ENCODE measurements around the gene CTAGE9.
"Not testable (repeated sequence)": the region's sequence is repeated elsewhere in the genome, so short reads cannot be mapped to it uniquely, and the experiment has no call there.

CTAGE9 gene, protein sequence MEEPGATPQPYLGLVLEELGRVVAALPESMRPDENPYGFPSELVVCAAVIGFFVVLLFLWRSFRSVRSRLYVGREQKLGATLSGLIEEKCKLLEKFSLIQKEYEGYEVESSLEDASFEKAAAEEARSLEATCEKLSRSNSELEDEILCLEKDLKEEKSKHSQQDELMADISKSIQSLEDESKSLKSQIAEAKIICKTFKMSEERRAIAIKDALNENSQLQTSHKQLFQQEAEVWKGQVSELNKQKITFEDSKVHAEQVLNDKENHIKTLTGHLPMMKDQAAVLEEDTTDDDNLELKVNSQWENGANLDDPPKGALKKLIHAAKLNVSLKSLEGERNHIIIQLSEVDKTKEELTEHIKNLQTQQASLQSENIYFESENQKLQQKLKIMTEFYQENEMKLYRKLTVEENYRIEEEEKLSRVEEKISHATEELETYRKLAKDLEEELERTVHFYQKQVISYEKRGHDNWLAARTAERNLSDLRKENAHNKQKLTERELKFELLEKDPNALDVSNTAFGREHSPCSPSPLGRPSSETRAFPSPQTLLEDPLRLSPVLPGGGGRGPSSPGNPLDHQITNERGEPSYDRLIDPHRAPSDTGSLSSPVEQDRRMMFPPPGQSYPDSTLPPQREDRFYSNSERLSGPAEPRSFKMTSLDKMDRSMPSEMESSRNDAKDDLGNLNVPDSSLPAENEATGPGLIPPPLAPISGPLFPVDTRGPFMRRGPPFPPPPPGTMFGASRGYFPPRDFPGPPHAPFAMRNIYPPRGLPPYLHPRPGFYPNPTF

DNA sequence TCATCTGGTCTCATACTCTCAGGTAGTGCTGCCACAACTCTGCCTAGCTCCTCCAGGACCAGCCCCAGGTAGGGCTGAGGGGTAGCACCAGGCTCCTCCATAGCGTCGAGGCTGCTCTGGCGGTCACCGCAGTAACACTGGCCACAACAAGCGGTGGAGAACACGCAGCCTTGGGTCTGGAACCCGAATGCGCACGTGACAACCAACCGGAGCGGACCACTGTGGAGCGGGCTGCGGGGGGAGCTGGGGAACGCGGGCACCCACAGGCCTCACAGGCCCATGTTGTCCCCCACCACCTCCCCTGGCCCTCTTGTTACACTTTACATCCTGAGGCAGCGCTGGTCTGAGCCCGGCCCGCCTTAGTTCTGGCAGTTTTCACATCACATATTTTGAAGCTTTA, at the start of gene CTAGE9:
Gene CTAGE9 (minus strand): TSS at position 101 of the 400 bp plus-strand sequence. CDS start 0 bp downstream, at position 101.
- not testable (repeated sequence) for DNase-seq (ENCODE audit: insufficient read length, low spot score); FAIRE-seq

DNA sequence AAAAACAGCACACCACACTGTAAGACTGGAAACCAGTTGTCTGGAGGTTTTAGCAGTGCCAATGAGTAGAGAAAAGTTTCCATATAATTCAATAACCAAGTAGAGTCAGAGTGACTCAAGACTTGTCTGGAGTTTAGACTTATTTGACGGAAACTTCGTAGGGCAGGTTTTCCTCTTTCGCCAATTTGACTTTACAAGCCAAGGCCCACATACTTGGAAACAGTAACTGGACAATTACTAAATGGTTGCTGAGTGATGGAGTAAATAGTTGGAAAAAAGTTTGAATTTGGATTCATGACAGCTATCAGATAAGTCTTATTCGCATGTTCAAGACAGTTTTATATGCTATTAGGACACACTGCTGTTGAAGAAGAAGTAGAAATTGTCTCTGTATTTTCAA, 48.1 kb upstream of the CTAGE9 start:
- DNase-seq (ENCODE audit: insufficient read length, low spot score) (no peak), FAIRE-seq (no peak)

DNA sequence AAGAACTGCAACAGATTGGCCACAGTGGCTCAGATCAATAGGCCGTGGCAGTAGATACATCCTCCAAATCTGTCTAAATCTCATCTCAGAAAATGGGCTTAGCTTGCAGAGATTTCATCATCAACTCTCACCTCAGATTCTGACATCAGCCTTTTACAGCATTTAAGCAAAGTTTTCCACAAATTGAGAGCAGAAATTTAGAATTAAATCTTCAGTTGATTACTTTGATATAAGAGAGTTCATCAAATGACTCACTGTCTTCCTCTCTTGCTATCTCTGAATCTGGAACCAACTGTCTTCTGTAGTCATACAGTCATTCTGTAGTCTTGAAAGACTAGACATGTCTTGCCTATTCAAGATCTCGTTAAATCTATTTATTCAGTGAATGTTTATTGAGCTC, 45.2 kb upstream of the CTAGE9 start:
- no peak for FAIRE-seq
- DNase-seq (ENCODE audit: insufficient read length, low spot score), result no peak

DNA sequence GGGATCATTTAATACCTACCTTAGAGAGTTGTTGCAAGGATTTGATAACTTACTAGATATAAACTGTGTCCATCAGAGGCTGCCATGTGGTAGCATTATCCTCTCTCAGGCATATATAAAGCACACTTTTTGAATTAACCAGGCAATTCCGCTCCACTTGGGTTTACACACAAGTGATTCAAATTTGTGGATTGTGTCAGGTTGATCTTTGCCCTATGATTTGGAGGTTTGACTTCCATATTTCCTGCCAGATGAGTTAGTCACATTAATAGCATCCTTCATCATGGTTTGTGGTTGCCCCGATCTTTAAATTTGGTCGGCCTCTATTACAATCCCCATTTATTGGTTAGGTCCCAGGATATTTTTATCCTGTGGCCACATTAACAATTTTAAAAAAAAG, 44.8 kb upstream of the CTAGE9 start:
- DNase-seq (ENCODE audit: insufficient read length, low spot score) (no peak), FAIRE-seq (no peak)

DNA sequence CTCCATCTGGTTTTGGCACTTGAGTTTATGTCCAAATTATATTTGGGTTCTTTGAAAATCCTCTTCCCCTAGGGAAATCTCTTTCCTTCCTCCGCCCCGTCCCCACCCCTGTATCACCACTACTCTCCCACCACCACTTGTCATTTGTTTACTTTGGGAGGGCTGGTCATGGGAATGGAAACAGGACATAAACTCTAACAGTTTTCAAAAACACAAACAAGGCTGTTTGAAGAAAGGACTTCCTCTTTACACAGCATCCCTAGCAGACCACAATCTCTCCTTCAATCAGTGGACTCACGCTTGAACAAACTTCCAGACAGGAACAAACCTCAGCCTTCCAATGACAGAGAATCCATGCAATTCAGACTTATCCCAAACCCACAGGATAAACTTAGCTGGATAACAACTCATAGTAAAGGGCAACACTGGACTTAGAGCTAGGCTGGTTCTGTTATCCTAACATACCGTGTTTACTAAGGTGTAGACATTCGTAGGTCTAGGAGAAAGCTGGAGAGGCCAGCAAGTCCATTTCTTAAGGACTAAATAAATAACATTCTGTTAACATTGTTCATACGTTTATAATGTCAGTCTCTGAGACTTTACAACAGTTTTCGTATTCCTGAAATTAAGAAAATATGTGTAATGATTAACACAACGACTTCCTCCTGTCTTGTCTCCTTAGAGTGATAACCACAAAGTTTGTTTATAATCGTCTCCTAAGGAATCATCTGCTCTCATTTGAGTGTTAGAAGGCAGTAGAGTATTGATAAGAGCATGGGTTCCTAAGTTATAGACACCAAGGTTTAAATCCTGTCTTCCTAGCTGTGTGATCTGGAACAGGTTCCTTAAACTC, 44.1 kb upstream of the CTAGE9 start:
- no peak for DNase-seq (ENCODE audit: insufficient read length, low spot score)
- FAIRE-seq, result no peak

DNA sequence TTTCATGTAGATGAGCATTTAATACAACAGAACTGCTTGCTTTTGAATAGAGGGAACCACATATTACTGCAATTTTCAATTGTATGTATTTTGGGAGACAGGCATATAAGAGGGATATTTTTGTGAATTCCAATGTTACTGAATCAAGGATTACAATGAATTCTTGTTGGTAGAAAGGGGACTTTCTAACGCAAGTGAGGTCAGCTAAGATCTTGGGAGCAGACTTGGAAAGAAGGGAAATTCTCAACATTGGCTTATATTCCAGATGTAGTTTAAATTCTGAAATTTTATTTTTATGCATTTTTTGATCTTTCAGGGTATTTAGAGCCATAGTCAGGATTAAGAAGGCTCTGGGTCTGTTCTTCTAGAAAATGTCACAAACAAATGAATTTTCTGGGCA, 43.3 kb upstream of the CTAGE9 start:
- FAIRE-seq (no peak), DNase-seq (ENCODE audit: insufficient read length, low spot score) (no peak)

DNA sequence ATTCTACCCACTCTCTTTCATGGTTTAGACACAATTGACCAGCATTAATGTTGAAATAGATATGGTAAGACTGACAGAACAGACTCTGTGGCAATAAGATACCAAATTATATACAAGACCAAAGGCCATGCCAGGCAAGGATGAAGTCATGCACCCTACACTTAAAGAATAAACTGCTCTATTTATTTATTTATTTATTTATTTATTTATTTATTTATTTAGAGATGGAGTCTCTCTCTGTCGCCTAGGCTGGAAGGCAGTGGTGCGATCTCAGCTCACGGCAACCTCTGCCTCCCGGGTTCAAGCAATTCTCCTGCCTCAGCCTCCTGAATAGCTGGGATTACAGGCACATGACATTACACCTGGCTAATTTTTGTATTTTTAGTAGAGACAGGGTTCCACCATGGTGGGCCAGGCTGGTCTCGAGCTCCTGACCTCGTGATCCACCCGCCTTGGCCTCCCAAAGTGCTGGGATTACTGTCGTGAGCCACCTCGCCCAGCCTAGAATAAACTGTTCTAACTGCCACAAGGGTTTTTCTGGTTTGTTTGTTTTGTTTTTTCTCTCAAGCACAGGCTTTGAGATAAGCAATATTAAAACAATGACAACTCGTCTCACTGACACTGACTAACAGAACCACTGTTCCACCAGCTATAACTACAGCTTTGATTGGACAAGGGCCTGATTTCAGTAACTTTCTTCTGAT, 40.3 kb upstream of the CTAGE9 start:
- FAIRE-seq; DNase-seq (ENCODE audit: insufficient read length, low spot score): not testable (repeated sequence)

DNA sequence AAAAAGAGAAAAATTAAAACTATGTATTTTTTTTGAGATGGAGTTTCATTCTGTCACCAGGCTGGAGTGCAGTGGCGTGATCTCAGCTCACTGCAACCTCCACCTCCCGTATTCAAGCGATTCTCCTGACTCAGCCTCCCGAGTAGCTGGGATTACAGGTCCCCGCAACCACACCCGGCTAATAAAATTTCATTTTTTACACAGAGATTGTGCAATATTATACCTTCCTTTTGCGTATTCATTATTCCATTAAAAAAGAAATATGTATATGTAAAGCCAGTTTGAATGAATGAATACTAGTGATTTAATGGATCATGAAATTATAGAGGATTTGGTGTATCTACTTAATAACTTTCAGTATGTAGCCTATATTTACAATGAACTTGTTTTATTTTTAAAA, 38.2 kb upstream of the CTAGE9 start:
- FAIRE-seq (no peak), DNase-seq (ENCODE audit: insufficient read length, low spot score) (no peak)

DNA sequence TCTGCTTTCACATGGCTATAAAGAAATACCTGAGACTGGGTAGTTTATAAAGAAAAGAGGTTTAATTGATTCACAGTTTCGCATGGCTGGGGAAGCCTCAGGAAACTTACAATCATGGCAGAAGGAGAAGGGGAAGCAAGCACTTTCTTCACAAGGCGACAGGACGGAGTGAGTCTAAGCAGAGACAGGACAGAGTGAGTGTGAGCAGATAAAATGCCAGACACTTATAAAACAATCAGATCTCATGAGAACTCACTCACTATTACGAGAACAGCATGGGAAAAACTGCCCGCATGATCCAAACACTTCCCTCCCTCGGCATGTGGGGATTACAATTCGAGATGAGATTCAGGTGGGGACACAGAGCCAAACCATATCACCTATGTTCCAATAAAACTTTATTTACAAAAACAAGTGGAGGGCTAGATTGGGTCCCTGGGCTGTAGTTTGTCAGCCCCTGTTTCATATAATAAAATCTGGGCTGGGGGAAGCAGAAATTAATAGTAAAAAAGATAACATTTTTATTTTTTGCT, 37.1 kb upstream of the CTAGE9 start:
- no peak for FAIRE-seq

DNA sequence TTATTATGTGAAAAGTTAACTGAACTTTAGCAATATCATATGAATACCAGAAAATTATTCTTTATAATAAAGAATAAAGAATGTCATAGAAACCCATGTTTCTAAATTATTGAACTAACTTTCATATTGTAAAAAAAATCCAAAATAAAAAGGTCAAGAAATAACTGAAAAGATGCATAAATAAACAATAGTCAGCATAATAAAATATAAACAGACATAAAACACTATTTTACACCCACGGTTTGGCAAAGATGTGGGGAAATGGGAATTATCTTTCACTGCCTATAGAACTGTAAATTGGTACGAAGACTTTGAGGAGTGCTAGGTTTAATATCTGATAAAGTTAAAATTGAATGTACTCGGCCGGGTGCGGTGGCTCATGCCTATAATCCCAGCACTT, 34.7 kb upstream of the CTAGE9 start:
- no peak for DNase-seq (ENCODE audit: insufficient read length, low spot score)
- FAIRE-seq, result no peak

More for the DNA sequence above, 37.1 kb upstream of the CTAGE9 start:
- no peak for DNase-seq (ENCODE audit: insufficient read length, low spot score)

DNA sequence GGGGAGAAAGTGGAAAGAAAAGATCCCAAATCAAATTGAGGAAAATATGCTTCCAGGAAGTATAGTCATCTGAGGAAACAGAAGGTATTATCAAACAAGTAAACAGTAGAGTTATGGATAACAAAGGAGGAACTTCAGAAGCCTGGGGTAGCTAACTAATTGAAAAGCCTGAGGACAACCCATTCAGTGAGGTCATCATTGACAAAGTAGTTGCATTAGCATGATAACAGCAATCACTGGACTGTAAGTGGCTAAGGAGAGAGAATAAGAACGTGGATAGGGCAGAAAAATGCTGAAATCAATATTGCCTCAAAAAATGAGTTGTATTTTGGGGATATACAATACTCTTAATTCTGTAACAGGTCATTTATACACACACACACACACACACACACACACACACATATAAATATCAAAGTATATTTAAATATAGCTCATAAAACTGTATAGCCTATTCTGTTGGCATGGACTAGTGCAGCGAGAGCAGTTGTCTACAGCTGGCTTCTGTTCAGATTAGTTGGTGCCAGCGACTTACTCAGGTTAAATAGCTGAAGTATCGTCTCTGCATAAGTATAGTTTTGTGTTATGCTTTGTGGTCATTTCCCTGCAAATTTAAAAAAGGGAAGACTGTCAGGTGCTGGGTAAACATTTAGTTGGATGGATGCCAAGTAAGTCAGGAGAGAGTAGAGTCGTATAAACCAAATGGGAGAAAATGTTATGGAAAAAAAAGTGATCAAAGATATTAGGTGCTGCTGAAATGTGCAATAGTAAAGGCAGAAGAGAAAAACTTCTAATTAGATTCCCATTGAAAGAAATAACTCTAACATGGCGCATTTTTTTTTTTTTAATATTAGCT, 33.8 kb upstream of the CTAGE9 start:
- no peak for FAIRE-seq
- no peak for DNase-seq (ENCODE audit: insufficient read length, low spot score)

DNA sequence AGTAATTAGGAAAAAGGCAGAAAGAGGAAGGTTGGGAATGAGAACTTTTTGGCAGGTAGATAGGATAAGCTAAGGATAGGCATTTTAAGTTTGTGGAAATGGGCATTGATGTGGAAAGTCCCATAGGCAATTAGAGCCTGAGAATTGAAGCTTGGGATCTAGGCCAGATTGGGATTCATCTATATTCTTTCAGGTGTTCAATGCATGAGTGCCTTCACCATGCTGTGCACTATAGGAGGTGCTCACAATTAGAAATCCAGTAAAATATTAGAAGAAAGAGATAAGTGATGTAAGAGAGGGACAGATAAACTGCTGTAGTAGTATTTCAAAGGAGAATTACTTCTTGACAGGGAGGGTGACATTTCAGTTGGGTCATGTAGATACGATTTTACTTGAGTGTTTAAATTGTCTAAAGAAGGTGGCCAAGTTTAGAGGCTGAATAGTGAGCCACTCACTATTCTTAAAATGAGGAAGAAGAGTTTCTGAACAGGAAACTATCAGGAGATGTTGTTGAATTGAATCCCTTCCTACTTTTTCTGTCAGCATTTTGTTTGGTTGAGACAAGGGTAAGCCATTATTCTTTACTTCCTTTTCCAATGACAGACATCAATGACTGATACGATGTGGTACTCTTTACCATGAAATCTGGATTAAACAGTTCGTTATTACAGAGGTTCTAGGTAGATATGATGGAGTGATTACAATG, 31.0 kb upstream of the CTAGE9 start:
- no peak for DNase-seq (ENCODE audit: insufficient read length, low spot score)
- FAIRE-seq, result no peak

DNA sequence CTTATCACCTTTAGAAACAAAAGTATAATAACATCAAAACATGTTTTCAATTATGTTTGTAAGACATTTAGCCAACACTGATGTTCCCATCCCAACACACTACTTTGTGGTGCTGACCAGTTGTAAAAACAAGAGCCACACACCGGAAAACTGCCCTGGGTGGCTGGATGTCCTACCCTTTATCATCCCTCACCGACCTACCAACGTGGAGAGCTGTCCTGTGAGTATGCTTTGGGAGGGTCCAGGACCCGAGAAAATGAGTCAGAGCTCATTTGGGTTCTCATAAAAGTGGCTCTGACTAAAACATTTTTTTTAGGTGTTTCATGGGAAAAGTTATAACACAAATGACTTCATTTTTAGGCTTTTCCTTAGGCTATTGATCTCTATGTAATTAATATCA, 29.3 kb upstream of the CTAGE9 start:
- no peak for FAIRE-seq
- DNase-seq (ENCODE audit: insufficient read length, low spot score), result no peak

DNA sequence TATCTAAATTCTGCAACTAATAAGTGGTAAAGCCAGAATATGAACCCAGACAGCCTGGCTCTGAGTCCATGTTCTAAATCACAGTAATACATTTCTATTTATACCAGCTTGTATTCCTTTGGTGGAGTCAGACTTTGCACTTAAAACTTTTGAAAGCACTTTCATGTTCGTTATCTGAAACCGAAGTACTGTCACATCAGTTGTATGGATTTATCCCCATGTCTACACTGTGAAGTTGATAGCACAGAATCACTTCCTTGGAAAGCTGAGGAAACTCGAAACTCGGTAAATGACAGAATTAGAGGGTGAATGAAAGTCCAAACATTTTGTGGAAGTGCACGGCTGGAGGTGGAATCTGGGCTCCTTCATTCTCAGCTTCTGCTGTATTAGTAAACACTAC, 28.3 kb upstream of the CTAGE9 start:
- FAIRE-seq (no peak), DNase-seq (ENCODE audit: insufficient read length, low spot score) (no peak)

DNA sequence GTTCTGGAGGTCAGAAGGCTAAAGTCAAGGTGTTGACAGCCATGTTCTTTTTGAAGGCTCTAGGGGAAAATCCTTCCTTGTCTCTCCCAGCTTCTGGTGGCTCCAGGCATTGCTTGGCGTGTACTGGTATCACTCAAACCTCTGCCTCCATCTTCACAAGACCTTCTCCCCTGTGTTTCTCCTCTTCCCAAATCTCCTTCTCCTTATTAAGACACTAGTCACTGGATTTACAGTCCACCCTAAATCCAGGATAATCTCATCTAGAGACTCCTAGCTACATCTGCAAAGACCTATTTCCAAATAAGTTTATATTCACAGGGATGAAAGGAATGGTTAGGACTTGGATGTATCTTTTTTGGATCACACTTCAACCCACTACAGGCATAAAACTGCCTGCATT, 26.0 kb upstream of the CTAGE9 start:
- DNase-seq (ENCODE audit: insufficient read length, low spot score) (no peak), FAIRE-seq (no peak)

DNA sequence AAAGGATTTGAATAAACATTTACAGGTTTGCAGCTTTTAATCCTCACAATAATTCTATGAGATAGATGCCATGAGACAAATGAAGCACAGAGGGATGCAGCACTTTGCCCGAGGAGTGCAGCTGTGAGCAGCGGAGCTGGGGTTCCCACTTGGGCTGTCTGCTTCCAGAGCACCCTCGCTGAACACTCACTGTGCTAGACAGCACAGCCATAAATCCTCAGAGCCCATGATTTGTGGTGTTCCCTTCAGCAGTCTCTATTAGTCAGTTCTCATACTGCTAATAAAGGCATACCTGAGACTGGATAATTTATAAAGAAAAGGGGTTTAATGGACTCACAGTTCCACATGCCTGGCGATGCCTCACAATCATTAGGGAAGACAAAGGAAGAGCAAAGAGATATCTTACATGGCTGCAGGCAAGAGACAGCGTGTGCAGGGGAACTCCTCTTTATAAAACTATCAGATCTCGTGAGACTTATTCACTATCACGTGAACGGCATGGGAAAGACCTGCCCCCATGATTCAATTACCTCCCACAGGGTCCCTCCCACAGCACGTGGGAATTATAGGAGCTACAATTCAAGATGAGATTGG, 25.3 kb upstream of the CTAGE9 start:
- no peak for DNase-seq (ENCODE audit: insufficient read length, low spot score)

DNA sequence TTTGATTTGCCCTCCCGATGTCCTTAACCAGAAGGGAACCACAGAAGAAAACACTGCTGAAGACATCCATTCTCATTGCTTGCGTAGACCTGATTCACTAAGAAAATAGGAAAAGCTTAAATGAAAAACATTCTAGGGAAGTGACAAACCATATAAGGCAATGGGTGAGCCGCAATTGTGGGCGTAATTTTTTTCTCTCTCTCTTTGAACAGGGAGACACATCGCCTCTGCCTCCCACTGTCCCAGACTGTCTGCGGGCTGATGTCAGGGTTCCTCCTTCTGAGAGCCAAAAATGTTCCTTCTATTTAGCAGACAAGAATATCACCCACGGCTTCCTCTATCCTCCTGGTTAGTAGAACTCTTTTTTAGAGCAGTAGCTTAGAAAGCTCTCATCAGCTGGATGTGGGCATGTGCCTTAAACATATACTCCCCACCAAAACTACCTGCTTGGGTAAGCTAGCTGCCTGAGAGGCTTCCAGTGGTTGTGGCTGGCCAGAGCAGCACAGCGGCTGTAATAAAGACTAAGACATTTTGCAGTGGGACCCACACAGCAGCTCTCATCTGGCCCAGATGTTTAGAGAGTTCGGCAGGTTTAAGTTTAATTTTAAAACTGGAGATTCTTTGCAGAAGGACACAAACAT, 22.7 kb upstream of the CTAGE9 start:
- DNase-seq (ENCODE audit: insufficient read length, low spot score) (no peak), FAIRE-seq (no peak)

More for the DNA sequence above, 25.3 kb upstream of the CTAGE9 start:
- no peak for FAIRE-seq

DNA sequence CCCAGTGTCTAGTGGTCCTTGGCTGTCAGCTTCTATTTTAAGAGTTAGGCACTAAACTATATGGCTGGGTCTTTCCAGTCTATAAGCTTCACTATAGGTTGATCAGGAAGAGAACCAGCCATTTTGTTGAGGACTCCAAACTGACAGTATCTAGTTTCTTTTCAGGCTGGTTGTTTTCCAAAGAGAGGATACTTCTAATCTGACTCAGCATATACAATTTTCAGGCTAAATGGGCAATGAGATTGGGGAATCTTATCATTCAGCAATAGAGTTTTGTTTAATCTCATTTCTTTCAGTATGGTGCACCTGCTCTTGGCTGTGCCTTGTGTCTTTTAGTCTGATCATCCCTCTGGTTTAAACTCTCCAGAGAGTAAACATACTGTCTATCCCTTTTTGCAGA, 20.4 kb upstream of the CTAGE9 start:
- no peak for FAIRE-seq

More for the DNA sequence above, 20.4 kb upstream of the CTAGE9 start:
- no peak for DNase-seq (ENCODE audit: insufficient read length, low spot score)

All from GM19239 (cell line).